ENCODE data around the gene ADAMTS6. TPM values are rescaled to one million over a fixed set of nuclear protein-coding genes. Genes with fewer than 3 reads are reported as not detected.

Gene ADAMTS6
- total and polyA plus RNA-seq, 2 of the 13 experiments (the other 11 are each of a cell fraction or from before 2014, with no cell fraction given) = 3.1 to 8.2 TPM

DNA sequence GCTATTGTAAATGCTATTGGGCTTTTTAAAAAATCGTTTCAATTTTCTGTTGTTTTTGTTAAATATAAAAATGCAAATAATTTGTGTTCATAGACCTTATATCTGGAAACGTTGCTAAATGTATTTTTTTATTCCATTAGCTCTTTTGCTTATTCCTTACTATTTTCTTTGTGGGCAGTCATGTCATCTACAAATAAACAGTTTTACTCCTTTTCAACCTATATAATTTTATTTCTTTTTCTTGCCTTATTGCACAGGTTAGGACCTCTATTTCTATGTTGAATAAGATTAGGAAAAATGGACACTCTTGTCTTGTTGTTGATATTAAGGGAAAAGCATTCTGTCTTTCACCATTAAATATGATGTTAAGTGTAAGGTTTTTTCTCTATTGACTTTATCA is 364.2 kb downstream of the ADAMTS6 start:
- ATAC-seq = no peak

More for the DNA sequence above, 364.2 kb downstream of the ADAMTS6 start:
- WGBS (ENCODE audit: low lambda C conversion rate) = under 1% methylated on average over 2 of the region's 2 CpGs
- intact Hi-C loops (cut with micrococcal nuclease; ENCODE audit: unreplicated experiment) (no loop called here), in situ Hi-C loops (cut with HindIII; ENCODE audit: extremely low pct_ligation_motif_present, low pct_unique_long_range_greater_than_20kb) (no loop called here)
- no peaks in the 10 kb centered on the region for H3K79me2 ChIP-seq (ENCODE audit: insufficient read depth, low read length)
- ChIA-PET CTCF (ENCODE audit: low intra/inter-chr PET ratio, low total read pairs) (no interaction called here), POLR2A (no interaction called here)
- no TSS peak for BruUV-seq (replicated peaks)
- no peak for FAIRE-seq
- H3K27ac ChIP-seq (ENCODE audit: extremely low read length, insufficient read depth, low read length) = no peak overlapping the region
- no peaks in the 10 kb centered on the region for H3K27me3 ChIP-seq (ENCODE audit: control insufficient read depth in 1 of 2, insufficient read depth in 2 of 2, low read length in 2 of 2)
- TF ChIP-seq PTBP1 (IDR thresholded peaks at IDR 0.05; ENCODE audit: low read depth, low read length, poor library complexity, severe bottlenecking) (no peak), ZNF224 (CRISPR knock-in tag; IDR thresholded peaks at IDR 0.05) (no peak), TP53 (CRISPR knock-in tag; conservative IDR thresholded peaks at IDR 0.05) (no peak), HMG20B (CRISPR knock-in tag; conservative IDR thresholded peaks at IDR 0.05) (no peak), NFE2 (CRISPR knock-in tag; IDR thresholded peaks at IDR 0.05) (no peak), ATM (IDR thresholded peaks at IDR 0.05; ENCODE audit: borderline replicate concordance) (no peak), NAIF1 (CRISPR knock-in tag; IDR thresholded peaks at IDR 0.05; ENCODE audit: borderline replicate concordance) (no peak), ZNF703 (CRISPR knock-in tag; IDR thresholded peaks at IDR 0.05; ENCODE audit: borderline replicate concordance) (no peak), ELF4 (CRISPR knock-in tag; IDR thresholded peaks at IDR 0.05; ENCODE audit: borderline replicate concordance) (no peak), ZNF564 (CRISPR knock-in tag; IDR thresholded peaks at IDR 0.05) (no peak), KDM1A (CRISPR knock-in tag; IDR thresholded peaks at IDR 0.05) (no peak), ZNF710 (CRISPR knock-in tag; IDR thresholded peaks at IDR 0.05; ENCODE audit: borderline replicate concordance) (no peak), CCAR2 (optimal IDR thresholded peaks at IDR 0.05; ENCODE audit: low read depth, low read length) (no peak), ZNF121 (CRISPR knock-in tag; IDR thresholded peaks at IDR 0.05) (no peak), ATAD3A (CRISPR knock-in tag; IDR thresholded peaks at IDR 0.05) (no peak), CBX1 (IDR thresholded peaks at IDR 0.05; ENCODE audit: low read depth) (no peak), SRF (IDR thresholded peaks at IDR 0.05; ENCODE audit: low read depth, low read length) (no peak)
- TF ChIP-seq, protein P1, sequence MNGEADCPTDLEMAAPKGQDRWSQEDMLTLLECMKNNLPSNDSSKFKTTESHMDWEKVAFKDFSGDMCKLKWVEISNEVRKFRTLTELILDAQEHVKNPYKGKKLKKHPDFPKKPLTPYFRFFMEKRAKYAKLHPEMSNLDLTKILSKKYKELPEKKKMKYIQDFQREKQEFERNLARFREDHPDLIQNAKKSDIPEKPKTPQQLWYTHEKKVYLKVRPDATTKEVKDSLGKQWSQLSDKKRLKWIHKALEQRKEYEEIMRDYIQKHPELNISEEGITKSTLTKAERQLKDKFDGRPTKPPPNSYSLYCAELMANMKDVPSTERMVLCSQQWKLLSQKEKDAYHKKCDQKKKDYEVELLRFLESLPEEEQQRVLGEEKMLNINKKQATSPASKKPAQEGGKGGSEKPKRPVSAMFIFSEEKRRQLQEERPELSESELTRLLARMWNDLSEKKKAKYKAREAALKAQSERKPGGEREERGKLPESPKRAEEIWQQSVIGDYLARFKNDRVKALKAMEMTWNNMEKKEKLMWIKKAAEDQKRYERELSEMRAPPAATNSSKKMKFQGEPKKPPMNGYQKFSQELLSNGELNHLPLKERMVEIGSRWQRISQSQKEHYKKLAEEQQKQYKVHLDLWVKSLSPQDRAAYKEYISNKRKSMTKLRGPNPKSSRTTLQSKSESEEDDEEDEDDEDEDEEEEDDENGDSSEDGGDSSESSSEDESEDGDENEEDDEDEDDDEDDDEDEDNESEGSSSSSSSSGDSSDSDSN (CRISPR knock-in tag; IDR thresholded peaks at IDR 0.05) = no peak
- TF ChIP-seq, protein P2, sequence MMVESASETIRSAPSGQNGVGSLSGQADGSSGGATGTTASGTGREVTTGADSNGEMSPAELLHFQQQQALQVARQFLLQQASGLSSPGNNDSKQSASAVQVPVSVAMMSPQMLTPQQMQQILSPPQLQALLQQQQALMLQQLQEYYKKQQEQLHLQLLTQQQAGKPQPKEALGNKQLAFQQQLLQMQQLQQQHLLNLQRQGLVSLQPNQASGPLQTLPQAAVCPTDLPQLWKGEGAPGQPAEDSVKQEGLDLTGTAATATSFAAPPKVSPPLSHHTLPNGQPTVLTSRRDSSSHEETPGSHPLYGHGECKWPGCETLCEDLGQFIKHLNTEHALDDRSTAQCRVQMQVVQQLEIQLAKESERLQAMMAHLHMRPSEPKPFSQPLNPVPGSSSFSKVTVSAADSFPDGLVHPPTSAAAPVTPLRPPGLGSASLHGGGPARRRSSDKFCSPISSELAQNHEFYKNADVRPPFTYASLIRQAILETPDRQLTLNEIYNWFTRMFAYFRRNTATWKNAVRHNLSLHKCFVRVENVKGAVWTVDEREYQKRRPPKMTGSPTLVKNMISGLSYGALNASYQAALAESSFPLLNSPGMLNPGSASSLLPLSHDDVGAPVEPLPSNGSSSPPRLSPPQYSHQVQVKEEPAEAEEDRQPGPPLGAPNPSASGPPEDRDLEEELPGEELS (CRISPR knock-in tag; IDR thresholded peaks at IDR 0.05) = no peak
- TF ChIP-seq, protein P3, sequence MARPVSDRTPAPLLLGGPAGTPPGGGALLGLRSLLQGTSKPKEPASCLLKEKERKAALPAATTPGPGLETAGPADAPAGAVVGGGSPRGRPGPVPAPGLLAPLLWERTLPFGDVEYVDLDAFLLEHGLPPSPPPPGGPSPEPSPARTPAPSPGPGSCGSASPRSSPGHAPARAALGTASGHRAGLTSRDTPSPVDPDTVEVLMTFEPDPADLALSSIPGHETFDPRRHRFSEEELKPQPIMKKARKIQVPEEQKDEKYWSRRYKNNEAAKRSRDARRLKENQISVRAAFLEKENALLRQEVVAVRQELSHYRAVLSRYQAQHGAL (CRISPR knock-in tag; IDR thresholded peaks at IDR 0.05; ENCODE audit: not compliant biosample characterization) = no peak
- H2AFZ ChIP-seq (ENCODE audit: low read length) = no peak overlapping the region
- no peak overlapping the region for H3K4me2 ChIP-seq (ENCODE audit: low read depth, low read length)
- no peak for DNase-seq (ENCODE audit: low spot score)
- H3K4me1 ChIP-seq (ENCODE audit: insufficient read depth, low read length) = peaks cover 2% of the 10 kb centered on the region
- no peaks in the 10 kb centered on the region for H4K20me1 ChIP-seq (ENCODE audit: insufficient read depth, low read length)
- no peak overlapping the region for H3K4me3 ChIP-seq (replicated peaks in 1 of 3; ENCODE audit: insufficient read depth in 1 of 3, low read depth in 2 of 3, low read length in 3 of 3)
- no peak overlapping the region for H3K9ac ChIP-seq (ENCODE audit: insufficient read depth, low read depth, low read length)
- H3K36me3 ChIP-seq (replicated peaks in 1 of 2; ENCODE audit: control insufficient read depth in 1 of 2, insufficient read depth in 2 of 2, low read length in 2 of 2) = no peaks in the 10 kb centered on the region
- peaks cover 13% of the 10 kb centered on the region for H3K9me3 ChIP-seq (ENCODE audit: low read length)
